Activated CD8-positive, alpha-beta T cell treated with anti-CD3 and anti-CD28 coated beads for 36 hours (primary cell): Measurements from ENCODE around the gene MED15. TPM values are rescaled to one million over a fixed set of nuclear protein-coding genes. Genes with fewer than 3 reads are reported as not detected.
A peak's percentile ranks its signal among the peaks of the same experiment; 100 is the strongest.

Experiments used
- ATAC-seq: fragments of 200-7000 bp; cut with Tn5 transposase; one replicate; pipeline ENCODE4 v1.10.0; 2021; ENCODE audit warnings: mild to moderate bottlenecking, moderate library complexity
- CTCF ChIA-PET: fragments of 350-600 bp; sonication (Branson Sonifier 250); formaldehyde crosslinking; loops from one replicate; lab custom pipeline; 2021; ENCODE audit warnings: antibody characterized with exemption; lab: Charles Lee
- POLR2A ChIA-PET: fragments of 350-600 bp; sonication (Branson Sonifier 250); formaldehyde crosslinking; loops from one replicate; lab custom pipeline; 2021; ENCODE audit warnings: antibody characterized with exemption; lab: Charles Lee
- DNase-seq: peaks from one replicate; pipeline ENCODE4 v3.0.0-alpha.2; 2020
- H3K27ac Mint-ChIP-seq: one replicate; pipeline ENCODE4 v1.8.0; 2021; ENCODE audit warnings: mild to moderate bottlenecking, mixed read lengths
- H3K27me3 Mint-ChIP-seq: one replicate; pipeline ENCODE4 v1.8.0; 2021; ENCODE audit warnings: mixed read lengths
- H3K36me3 Mint-ChIP-seq: one replicate; pipeline ENCODE4 v1.8.0; 2021; ENCODE audit warnings: low read depth, mixed read lengths
- H3K4me1 Mint-ChIP-seq: one replicate; pipeline ENCODE4 v1.8.0; 2021; ENCODE audit warnings: low read depth, mixed read lengths
- H3K4me3 Mint-ChIP-seq: one replicate; pipeline ENCODE4 v1.8.0; 2021; ENCODE audit warnings: mild to moderate bottlenecking, moderate library complexity, mixed read lengths
- H3K9me3 Mint-ChIP-seq: one replicate; pipeline ENCODE4 v1.8.0; 2021; ENCODE audit warnings: mixed read lengths
- intact Hi-C: fragments of 100-400 bp; cut with micrococcal nuclease; formaldehyde crosslinking; loops from one replicate; pipeline ENCODE4 v1.10.0; 2022
- total RNA-seq, 2 experiments: library from RNA; stranded (reverse); gene quantifications; one replicate each; pipeline ENCODE4 v1.2.3, GENCODE V29; 2021
- TF ChIP-seq, protein P1 (sequence below): fragments of 200-600 bp; IDR thresholded peaks from one replicate; pipeline ENCODE4 v1.8.0; 2022; ENCODE audit warnings: antibody characterized with exemption, mild to moderate bottlenecking

MED15 gene
- total RNA-seq, 2 experiments from 2014 or later: 110 to 118 TPM

DNA sequence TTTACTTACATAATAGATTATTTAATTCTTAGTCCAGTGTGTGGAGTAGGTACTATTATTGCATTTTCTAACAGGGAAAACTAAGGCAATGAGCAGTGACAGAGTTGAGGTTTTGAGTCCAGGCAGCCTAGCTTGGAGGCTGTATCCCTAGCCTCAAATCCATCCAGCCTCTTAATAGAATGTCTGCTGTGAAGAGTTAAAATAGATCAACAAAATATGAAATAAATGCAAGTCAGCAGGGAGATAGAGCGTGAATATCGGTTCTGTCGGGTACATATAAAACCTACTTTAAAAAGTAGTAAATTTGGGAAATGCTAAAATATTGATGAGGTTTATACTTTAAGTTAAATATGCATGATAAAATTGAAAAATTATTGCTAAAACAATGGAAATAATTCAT is 53.3 kb downstream of the MED15 start:
- Mint-ChIP-seq H3K9me3 (peaks cover 10% of the 10 kb centered on the region), H3K4me3 (no peak overlapping the region), H3K27ac (no peak overlapping the region), H3K27me3 (no peaks in the 10 kb centered on the region), H3K36me3 (peaks cover 80% of the 10 kb centered on the region), H3K4me1 (peaks cover 72% of the 10 kb centered on the region)
- ChIA-PET CTCF (interaction anchor here (1.5 to 12.5 kb wide), 2 partner anchors 8 to 10 kb away, joined by 3 to 234 read pairs; no protein-coding TSS in a partner anchor), POLR2A (interaction anchor here (0.5 kb wide), 1 partner anchor 10 kb away, joined by 3 read pairs; no protein-coding TSS in a partner anchor)
- DNase-seq (no peak), ATAC-seq (no peak)
- TF ChIP-seq, protein P1, sequence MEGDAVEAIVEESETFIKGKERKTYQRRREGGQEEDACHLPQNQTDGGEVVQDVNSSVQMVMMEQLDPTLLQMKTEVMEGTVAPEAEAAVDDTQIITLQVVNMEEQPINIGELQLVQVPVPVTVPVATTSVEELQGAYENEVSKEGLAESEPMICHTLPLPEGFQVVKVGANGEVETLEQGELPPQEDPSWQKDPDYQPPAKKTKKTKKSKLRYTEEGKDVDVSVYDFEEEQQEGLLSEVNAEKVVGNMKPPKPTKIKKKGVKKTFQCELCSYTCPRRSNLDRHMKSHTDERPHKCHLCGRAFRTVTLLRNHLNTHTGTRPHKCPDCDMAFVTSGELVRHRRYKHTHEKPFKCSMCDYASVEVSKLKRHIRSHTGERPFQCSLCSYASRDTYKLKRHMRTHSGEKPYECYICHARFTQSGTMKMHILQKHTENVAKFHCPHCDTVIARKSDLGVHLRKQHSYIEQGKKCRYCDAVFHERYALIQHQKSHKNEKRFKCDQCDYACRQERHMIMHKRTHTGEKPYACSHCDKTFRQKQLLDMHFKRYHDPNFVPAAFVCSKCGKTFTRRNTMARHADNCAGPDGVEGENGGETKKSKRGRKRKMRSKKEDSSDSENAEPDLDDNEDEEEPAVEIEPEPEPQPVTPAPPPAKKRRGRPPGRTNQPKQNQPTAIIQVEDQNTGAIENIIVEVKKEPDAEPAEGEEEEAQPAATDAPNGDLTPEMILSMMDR: no peak
- intact Hi-C loops: no loop called here

DNA sequence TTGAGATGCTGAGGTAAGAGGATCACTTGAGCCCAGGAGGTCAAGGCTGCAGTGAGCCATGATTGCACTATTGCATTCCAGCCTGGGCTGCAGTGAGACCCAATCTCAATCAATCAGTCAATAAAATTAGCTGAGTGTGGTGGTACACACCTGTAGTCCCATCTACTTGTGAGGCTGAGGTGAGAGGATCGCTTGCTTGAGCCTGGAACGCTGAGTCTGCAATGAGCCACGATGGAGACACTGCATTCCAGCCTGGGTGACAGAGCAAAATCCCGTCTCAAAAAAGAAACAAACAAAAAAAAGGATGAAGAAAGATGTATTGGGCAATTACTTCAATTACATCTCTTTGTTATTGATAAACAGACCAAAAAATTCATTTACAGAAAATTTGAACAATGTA is 54.5 kb downstream of the MED15 start:
- no peak for ATAC-seq
- intact Hi-C loops: no loop called here
- Mint-ChIP-seq H3K4me1 (peaks cover 69% of the 10 kb centered on the region), H3K9me3 (peaks cover 10% of the 10 kb centered on the region), H3K4me3 (no peak overlapping the region), H3K36me3 (peaks cover 79% of the 10 kb centered on the region), H3K27ac (no peak overlapping the region), H3K27me3 (no peaks in the 10 kb centered on the region)
- DNase-seq: no peak
- ChIA-PET CTCF (interaction anchor here (0.9 to 12.5 kb wide), 3 partner anchors 9 to 143 kb away, joined by 3 to 234 read pairs (median 4); no protein-coding TSS in a partner anchor), POLR2A (interaction anchor here (0.6 to 2.9 kb wide), 3 partner anchors 10 to 449 kb away, joined by 3 to 10 read pairs (median 4); partner anchors contain the start of gene MED15)
- TF ChIP-seq, protein P1: no peak

DNA sequence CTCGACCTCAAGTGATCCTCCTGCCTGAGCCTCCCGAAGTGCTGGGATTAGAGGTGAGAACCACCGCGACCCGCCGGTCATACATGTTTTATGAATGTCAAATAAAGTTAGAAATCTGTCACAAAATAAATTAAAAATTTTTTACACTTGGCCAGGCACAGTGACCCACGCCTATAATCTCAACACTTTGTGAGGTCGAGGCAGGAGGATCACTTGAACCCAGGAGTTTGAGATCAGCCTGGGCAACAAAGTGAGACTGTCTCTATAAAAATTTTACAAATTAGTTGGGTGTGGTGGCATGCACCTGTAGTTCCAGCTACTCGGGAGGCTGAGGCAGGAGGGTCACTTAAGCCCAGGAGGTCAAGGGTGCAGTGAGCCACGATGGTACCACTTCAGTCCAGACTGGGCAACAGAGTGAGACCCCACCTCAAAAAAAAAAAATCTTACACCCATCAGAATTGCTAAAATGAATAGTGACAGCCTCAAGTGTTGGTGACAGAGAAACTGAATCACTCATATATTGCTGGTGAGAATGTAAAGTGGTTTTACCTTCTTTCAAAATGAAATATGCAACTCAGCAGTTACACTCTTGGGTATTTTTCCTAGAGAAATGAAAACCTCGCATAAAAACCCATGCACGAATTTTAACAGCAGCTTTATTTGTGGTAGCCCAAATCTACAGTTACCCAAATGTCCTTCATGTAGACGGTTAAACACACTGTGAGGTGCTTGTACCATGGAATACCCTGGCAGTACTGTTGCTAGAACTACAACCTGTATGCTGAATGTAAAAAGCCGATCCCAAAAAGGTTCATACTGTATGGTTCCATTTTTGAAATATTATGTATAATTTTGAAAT is 55.4 kb downstream of the MED15 start:
- DNase-seq (no peak), ATAC-seq (peak; percentile 16)
- ChIA-PET CTCF (interaction anchor here (0.9 to 12.5 kb wide), 11 partner anchors 10 to 145 kb away, joined by 3 to 234 read pairs (median 10); no protein-coding TSS in a partner anchor), POLR2A (interaction anchor here (0.6 to 2.9 kb wide), 6 partner anchors 10 to 450 kb away, joined by 3 to 10 read pairs (median 3); partner anchors contain the start of gene MED15)
- Mint-ChIP-seq H3K4me1 (peaks cover 69% of the 10 kb centered on the region), H3K36me3 (peaks cover 79% of the 10 kb centered on the region), H3K9me3 (peaks cover 10% of the 10 kb centered on the region), H3K4me3 (no peak overlapping the region), H3K27me3 (no peaks in the 10 kb centered on the region), H3K27ac (peak overlapping the region; percentile 13)
- intact Hi-C loops: no loop called here
- TF ChIP-seq, protein P1: no peak

DNA sequence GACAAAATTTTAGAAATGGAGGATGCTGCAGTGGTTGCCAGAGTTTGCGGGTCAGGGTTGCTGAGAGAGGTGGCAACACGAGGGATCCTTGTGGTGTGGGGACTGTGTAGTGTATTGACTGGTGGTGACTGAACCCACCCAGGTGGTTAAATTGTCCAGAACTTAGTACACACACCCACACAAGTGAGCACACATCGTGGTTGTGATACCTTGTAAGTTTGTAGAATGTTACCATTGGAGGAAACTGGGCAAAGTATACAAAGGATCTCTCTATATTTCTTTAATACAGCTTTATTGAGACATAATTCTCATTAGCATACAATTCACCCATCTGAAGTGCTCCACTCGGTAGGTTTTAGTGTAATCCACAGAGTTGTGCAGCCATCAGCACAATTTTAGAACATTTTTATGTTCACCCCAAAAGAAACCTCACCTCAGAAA is 56.1 kb downstream of the MED15 start:
- intact Hi-C loops: no loop called here
- Mint-ChIP-seq H3K36me3 (peaks cover 79% of the 10 kb centered on the region), H3K9me3 (peaks cover 9% of the 10 kb centered on the region), H3K4me1 (peaks cover 69% of the 10 kb centered on the region), H3K27me3 (no peaks in the 10 kb centered on the region), H3K4me3 (no peak overlapping the region), H3K27ac (peak overlapping the region; percentile 13)
- TF ChIP-seq, protein P1: no peak
- ATAC-seq (peak; percentile 46), DNase-seq (peak; percentile 63)
- ChIA-PET POLR2A (interaction anchor here (0.7 to 3.6 kb wide), 4 partner anchors 11 to 122 kb away, joined by 3 to 25 read pairs (median 6); partner anchors contain the start of gene MED15), CTCF (interaction anchor here (0.8 to 12.5 kb wide), 22 partner anchors 10 to 171 kb away, joined by 3 to 234 read pairs (median 6); partner anchors contain the start of gene MED15)
